ENCODE results near the gene VCPKMT.

DNA sequence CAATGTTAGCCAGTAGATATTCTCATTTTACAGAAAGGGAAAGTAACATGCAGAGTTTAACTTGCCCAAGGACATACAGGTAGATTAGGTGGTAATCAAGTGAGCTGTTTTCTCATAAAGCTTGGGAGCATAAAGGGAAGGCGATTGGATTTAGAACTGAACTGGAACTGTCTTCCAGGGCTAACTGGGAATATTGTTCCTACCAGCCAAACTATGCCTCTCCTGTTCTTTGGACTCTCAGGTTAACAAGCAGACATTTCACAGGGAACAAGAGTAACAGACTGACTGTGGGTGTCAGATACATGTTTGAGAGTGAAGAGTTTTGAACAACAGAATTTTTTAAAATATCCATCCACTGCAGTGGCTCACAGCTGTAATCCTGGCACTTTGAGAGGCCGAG lies 15.6 kb downstream of the VCPKMT start:
- TF ChIP-seq, protein P1, sequence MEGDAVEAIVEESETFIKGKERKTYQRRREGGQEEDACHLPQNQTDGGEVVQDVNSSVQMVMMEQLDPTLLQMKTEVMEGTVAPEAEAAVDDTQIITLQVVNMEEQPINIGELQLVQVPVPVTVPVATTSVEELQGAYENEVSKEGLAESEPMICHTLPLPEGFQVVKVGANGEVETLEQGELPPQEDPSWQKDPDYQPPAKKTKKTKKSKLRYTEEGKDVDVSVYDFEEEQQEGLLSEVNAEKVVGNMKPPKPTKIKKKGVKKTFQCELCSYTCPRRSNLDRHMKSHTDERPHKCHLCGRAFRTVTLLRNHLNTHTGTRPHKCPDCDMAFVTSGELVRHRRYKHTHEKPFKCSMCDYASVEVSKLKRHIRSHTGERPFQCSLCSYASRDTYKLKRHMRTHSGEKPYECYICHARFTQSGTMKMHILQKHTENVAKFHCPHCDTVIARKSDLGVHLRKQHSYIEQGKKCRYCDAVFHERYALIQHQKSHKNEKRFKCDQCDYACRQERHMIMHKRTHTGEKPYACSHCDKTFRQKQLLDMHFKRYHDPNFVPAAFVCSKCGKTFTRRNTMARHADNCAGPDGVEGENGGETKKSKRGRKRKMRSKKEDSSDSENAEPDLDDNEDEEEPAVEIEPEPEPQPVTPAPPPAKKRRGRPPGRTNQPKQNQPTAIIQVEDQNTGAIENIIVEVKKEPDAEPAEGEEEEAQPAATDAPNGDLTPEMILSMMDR (conservative IDR thresholded peaks at IDR 0.05) = no peak
- TF ChIP-seq EZH2 (IDR thresholded peaks at IDR 0.05; ENCODE audit: low read depth) = no peak

Data from PC-9 (cell line).